AG08395 (cell line): Measurements from ENCODE around the gene FCHSD1.

ENCODE experiments used
- DNase-seq: peaks from one replicate; pipeline ENCODE4 v3.0.0; 2012; ENCODE audit warnings: mixed read lengths, low spot score

The FCHSD1 gene

DNA sequence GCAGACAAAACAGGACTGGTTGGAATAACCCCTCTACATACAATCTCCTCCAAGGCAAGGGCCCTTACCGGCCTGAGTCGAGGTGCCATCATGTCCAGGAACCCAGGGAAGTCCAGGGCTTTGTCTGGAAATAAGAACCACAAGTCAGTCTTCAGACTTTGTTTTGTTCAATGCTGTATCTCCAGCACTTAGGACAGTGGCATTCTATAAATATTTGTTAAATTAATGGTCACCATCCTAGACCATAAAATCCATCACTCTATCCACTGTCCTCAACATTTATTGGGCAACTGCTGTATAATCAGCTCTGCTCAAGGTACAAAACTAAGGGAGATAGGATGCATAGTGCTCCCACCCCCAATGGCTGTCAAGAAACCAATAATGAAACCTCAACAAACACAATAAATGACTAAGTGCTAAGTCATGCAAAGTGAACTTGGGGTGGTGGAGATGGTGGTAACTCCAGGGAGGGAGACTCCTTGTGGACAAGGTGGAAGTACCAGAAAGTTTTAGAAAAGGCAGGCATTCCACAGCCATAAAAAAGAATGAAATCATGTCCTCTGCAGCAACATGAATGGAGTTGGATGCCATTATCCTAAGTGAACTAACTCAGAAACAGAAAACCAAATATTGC is 9.5 kb downstream of the FCHSD1 start:
- peak; percentile 74 for DNase-seq

DNA sequence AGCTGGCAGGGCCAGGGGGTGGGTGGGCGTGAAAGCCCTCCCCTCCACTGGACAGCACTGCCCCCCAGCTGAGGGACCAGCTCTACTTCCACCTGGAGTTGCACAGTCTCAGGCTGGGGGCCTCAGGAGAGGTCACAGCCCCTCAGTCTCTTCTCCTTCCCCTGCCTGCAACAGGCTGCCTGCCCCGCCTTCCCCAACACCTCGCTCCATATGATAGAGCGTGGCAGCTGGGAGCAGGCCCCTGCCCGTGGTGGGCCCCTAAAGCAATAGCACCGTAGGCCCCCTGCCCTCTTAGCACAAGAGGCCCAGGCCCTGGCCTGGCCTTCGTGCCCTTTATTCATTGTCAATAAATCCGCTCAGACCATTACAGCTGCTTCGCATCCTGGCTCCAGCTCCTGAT is 10.5 kb downstream of the FCHSD1 start:
- DNase-seq = no peak

GRCh38 chr5:141640051-141640415 is 11.2 kb downstream of the FCHSD1 start:
- DNase-seq = no peak

GRCh38 chr5:141639357-141640050 is 11.7 kb downstream of the FCHSD1 start:
- no peak for DNase-seq

- DNase-seq = no peak
These were observed 12.4 kb downstream of the FCHSD1 start for GRCh38 chr5:141638771-141639170.

GRCh38 chr5:141637767-141638419 is 13.3 kb downstream of the FCHSD1 start:
- peak; percentile 55 for DNase-seq

DNA sequence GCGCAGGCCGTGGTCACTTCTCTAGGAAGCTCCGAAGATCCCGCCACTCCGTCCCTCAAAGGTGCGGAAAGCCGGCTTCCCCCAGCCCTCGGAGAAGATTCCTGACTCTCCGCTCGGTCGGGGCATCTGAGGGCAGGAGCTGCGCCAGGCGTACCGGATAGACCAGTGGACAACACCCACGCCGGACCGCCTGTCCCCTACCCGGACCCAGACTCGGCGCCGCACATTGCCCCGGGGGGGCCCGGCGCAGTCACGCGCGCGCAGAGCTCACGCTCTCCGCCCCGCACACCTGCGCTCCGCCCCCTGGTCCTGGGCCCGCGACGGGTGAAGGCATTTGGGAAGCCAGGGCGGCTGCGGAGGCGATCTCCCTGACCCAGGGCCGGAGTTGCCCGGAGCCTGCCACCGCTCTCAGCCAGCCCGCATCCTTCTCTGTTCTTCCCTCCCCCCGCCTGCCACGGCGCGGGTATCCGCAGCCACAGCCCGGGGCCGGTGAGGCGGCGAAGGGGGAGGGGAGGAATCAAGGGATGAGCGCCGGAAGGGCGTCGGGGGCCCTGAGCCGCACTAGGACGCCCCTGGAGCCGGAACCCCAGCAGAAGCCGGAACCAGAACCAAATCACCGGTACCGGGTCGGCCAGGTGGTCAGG is 14.0 kb downstream of the FCHSD1 start:
- no peak for DNase-seq

- DNase-seq = peak; percentile 98
These were observed 14.7 kb downstream of the FCHSD1 start, which contains the start of the genes HDAC3 and RELL2 for GRCh38 chr5:141636413-141637122. HDAC3 (minus strand) TSS chr5:141636849; CDS start chr5:141636790, 59 bp downstream. RELL2 (plus strand) TSS chr5:141636997; CDS start chr5:141638226, 1,229 bp downstream.

DNA sequence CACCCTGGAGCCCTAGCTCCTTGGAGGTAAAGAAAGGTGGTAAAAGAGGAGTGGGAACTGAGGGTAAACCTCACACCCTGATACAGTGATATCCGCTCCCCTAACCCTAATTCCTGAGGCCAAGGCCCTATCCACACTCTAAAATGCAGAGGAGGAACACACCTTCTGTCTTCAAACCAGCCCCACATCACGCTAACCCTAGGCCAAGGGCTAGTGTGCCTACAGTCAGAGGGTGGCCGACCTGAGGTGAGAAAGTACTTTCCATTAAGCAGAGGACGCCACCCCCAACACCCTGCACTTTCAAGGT is 15.2 kb downstream of the FCHSD1 start:
- DNase-seq = no peak

GRCh38 chr5:141635646-141636045 is 15.6 kb downstream of the FCHSD1 start:
- DNase-seq = no peak

DNA sequence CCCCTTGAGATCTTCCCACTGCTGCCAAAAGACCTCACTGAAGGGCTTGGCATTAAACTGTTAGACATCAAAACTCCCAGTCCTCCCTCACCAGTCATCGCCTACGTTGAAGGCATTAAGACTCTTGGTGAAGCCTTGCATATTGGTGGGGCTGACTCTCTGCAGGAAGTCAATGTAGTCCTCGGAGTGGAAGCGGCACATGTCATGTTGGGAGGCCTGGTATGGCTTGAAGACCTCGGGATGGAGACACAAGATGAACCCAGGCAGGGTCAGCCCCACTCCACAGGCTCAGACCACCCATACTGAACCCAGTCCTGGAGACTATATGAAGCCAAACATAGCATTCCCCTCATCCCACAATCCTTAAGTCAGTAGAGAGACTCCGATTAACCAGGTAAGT is 16.5 kb downstream of the FCHSD1 start:
- no peak for DNase-seq

- no peak for DNase-seq
These were observed 17.2 kb downstream of the FCHSD1 start for GRCh38 chr5:141633871-141634561.

GRCh38 chr5:141632650-141633049 is 18.6 kb downstream of the FCHSD1 start:
- no peak for DNase-seq

DNA sequence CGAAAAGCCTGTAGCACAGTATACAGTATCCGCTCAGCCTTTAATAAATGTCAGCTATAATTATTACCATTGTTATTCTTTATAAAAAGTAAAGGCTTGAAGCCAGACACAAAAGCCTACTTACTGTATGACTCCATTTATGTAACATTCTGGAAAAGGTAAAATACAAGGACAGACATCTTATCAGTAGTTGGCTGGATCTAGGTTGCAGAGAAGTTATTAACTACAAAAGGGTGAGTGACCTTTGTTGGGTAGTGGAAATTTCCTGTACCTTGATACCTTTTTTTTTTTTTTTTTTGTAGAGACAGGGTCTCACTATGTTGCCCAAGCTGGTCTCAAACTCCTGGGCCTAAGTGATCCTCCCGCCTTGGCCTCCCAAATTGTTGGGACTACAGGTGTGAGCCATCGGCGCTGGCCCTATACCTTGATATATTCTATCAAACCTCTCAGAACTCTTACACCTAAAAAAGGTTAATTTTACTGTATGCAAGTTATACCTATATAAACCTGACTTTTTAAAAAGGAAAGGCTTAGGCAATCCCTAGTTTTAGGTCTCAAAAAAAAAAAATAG is 20.6 kb downstream of the FCHSD1 start:
- DNase-seq = no peak

DNA sequence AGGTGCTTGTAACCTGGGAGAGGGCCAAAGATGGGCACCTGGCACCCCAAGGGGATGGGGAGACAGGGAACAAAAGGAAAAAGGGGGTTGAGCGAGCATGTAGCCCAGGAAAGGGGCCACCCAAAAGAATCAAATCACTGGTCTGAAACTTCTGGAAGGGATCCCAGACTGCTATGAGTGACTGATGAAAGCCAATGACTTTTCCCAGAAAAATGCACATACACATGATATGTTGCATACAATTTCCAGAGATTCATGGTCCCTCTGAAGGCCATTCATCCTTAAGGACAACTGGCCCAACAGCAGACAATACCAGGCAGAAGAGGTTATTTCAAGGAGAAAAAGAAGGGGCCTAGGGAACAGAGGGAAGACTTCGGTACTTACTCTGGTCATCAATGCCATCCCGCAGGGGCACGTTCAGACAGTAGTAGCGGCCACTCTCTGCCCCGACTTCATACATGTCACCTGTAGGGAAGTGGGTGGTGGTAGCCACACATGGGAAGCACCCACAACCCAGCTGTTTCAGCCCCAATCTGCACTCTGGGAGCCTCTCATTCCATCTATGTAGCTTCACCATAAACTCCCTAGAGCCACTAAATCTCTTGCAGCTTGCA is 22.9 kb downstream of the FCHSD1 start:
- no peak for DNase-seq

DNA sequence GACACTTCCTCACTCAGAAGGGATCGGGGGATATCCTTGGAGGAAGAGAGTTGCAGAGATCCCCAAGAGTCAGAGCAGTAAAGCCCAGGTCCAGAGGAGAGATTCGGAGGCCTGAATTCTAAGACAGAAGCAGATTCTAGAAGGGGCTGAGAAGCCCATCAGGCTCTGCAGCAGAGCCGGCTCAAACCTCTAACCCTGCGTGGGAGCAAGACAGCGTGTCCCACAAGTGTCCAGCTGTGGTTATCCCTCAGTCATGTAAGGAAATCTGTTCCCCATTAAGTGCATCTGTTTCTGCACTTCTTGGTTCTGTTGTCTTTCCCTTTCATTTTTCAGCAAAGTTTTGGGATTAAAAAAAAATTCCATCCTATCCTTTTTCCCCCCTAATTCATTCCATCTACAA is 27.6 kb downstream of the FCHSD1 start:
- DNase-seq = no peak

GRCh38 chr5:141623186-141623585 is 28.0 kb downstream of the FCHSD1 start:
- no peak for DNase-seq

GRCh38 chr5:141618804-141619554 is 32.2 kb downstream of the FCHSD1 start, which contains the start of gene DIAPH1:
DIAPH1 (minus strand) TSS chr5:141619000; CDS start chr5:141618914, 86 bp downstream.
- DNase-seq = peak; percentile 95

DNA sequence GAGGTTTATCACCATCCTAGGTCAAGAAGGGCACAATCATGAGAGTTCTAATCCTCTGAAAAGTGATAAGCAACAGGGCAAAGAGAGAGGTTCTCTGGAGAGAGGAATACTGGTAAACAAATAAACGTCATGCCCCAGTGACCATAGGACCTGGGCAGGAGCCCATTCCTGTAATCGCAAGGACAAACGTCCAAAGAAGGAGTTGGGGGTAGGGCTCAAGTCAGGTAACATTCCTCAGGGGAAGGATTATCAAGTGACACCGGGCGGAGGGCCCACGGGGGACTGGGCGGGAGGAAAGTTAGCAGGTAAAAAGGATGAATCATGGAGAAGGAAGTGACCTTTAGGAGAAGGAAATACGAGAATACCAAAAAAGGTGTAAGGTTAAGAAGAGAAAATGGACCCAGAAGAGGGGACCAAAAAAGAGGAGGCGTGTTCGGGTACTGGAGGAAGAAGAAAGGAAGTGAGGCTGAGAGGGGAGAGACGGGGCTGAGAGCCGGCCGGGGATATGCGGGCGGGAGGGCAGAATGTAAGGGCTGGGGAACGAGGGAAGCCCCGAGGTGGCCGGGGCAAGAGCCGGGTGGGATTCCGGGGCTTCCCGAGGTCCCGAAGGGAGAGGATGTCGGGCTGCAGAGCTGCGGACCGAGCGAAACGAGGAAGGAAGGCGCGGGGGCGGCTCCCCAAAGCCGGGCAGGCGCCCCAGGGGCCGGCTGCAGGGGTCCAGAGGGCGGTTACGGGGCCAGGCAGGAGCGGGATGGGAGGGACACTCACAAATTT is 33.0 kb downstream of the FCHSD1 start:
- DNase-seq = peak; percentile 22
